GM21576 (cell line): Measurements from ENCODE around the gene LRRC71.

ENCODE experiments used
- ATAC-seq: cut with Tn5 transposase; IDR thresholded peaks from one replicate; pipeline ENCODE4 v1.9.1; 2021; ENCODE audit warnings: mild to moderate bottlenecking, moderate library complexity; ENCODE audit not compliant: unreplicated experiment

LRRC71 gene

GRCh38 chr1:156920233-156921052, at the start of gene LRRC71:
TSS of gene LRRC71 (plus strand) at chr1:156920632. CDS start at chr1:156920804, 172 bp downstream.
- ATAC-seq, result no peak

GRCh38 chr1:156873659-156874058, 46.8 kb upstream of the LRRC71 start:
- no peak for ATAC-seq

- no peak for ATAC-seq
These were observed 46.3 kb upstream of the LRRC71 start for GRCh38 chr1:156874142-156874541.

GRCh38 chr1:156874572-156875340, 45.7 kb upstream of the LRRC71 start:
- ATAC-seq, result no peak

GRCh38 chr1:156875341-156875615, 45.2 kb upstream of the LRRC71 start:
- no peak for ATAC-seq

GRCh38 chr1:156876281-156876680, 44.2 kb upstream of the LRRC71 start:
- ATAC-seq, result no peak

- no peak for ATAC-seq
These were observed 42.8 kb upstream of the LRRC71 start for GRCh38 chr1:156877433-156878170.

GRCh38 chr1:156879876-156880275, 40.6 kb upstream of the LRRC71 start:
- no peak for ATAC-seq

GRCh38 chr1:156880473-156880872, 40.0 kb upstream of the LRRC71 start:
- no peak for ATAC-seq

- no peak for ATAC-seq
These were observed 39.3 kb upstream of the LRRC71 start for GRCh38 chr1:156881101-156881500.

- ATAC-seq, result no peak
These were observed 38.8 kb upstream of the LRRC71 start for GRCh38 chr1:156881663-156882062.

- no peak for ATAC-seq
These were observed 37.9 kb upstream of the LRRC71 start for GRCh38 chr1:156882543-156882942.

- no peak for ATAC-seq
These were observed 36.5 kb upstream of the LRRC71 start for GRCh38 chr1:156883919-156884318.

GRCh38 chr1:156884560-156885184, 35.8 kb upstream of the LRRC71 start:
- no peak for ATAC-seq

- no peak for ATAC-seq
These were observed 35.1 kb upstream of the LRRC71 start for GRCh38 chr1:156885314-156885713.

GRCh38 chr1:156885880-156886355, 34.5 kb upstream of the LRRC71 start:
- no peak for ATAC-seq

GRCh38 chr1:156886583-156887281, 33.7 kb upstream of the LRRC71 start:
- no peak for ATAC-seq

GRCh38 chr1:156887317-156887716, 33.1 kb upstream of the LRRC71 start:
- no peak for ATAC-seq

- no peak for ATAC-seq
These were observed 32.7 kb upstream of the LRRC71 start for GRCh38 chr1:156887734-156888133.

- ATAC-seq, result peak; percentile 65
These were observed 30.4 kb upstream of the LRRC71 start for GRCh38 chr1:156889802-156890580.
